HUES6 (cell line): ENCODE data around the gene ZBTB32.

Source experiments
- H3K27ac ChIP-seq: 2 replicates; pipeline ENCODE4 v1.7.0; 2013; ENCODE audit warnings: low read depth, mild to moderate bottlenecking, low read length, inconsistent platforms
- H3K27me3 ChIP-seq: 2 replicates; pipeline ENCODE4 v1.6.1; 2013; ENCODE audit warnings: low read length; ENCODE audit not compliant: control insufficient read depth, insufficient read depth
- H3K36me3 ChIP-seq: 2 replicates; pipeline ENCODE4 v1.6.1; 2013; ENCODE audit warnings: low read length; ENCODE audit not compliant: control insufficient read depth, insufficient read depth
- H3K4me1 ChIP-seq: 2 replicates; pipeline ENCODE4 v1.6.1; 2013; ENCODE audit warnings: low read length; ENCODE audit not compliant: control insufficient read depth, insufficient read depth
- H3K4me3 ChIP-seq: 2 replicates; pipeline ENCODE4 v1.5.1; 2013; ENCODE audit warnings: low read depth, low read length
- H3K9ac ChIP-seq: one replicate; pipeline ENCODE4 v1.6.1; 2013; ENCODE audit warnings: mild to moderate bottlenecking, low read length
- H3K9me3 ChIP-seq: 2 replicates; pipeline ENCODE4 v1.6.1; 2013; ENCODE audit warnings: low read depth, low read length; ENCODE audit not compliant: control insufficient read depth, insufficient read depth

The ZBTB32 gene

DNA sequence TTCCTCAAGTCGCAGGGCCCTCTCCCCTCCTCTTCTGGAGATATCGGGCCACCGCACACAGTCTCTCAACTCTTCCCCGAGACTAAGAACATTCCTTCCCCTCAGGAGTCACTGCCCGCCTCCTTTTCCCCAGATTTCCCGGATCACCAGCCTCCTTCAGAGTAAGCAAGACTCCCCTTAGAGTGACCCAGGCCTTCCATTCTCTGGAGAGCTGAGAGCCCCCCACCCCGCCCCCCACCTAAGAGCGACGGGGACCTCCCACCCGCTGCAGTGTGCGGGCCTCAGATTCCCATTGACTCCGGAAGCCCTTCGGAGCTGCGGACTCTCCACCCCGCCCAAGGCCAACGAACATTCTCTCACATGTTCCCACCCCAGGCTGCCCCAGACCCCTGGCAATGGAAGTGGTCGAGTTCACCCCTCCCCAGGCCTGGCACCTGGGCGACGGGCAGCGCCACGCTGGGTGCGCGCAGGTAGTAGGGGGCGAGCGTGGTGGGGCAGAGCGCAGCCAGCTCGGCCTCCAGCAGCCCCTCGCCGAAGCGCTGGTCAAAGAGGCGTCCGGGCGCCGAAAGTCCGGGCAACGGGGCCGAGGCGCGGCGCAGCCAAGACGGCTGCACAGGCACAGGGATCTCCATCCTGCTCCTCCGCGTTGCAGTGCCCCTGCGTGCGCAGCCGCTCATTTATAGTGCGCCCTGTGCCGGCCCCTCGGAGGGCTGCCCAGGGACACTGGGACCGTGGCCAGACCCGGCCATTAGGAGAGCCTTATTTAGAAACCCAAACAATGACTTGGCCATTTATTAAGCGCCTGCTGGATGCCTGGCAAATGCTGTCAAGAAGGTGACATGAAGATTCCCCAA is 52.2 kb downstream of the ZBTB32 start, which contains the start of gene HSPB6:
TSS of gene HSPB6 (minus strand) at position 653 of the 854 bp plus-strand sequence. CDS start at position 632, 21 bp downstream.
- H3K4me3 ChIP-seq = peak within 1 kb of the TSS; percentile 95
- H3K36me3 ChIP-seq = peaks cover 29% of the 10 kb centered on the region
- H3K4me1 ChIP-seq = peaks cover 11% of the 10 kb centered on the region
- peak within 1 kb of the TSS; percentile 67; the same call in 1 of the 2 replicates for H3K27ac ChIP-seq
- peak within 1 kb of the TSS; percentile 55 for H3K9ac ChIP-seq
- peaks cover 11% of the 10 kb centered on the region; the same call in 1 of the 2 replicates for H3K27me3 ChIP-seq
- H3K9me3 ChIP-seq = no peaks in the 10 kb centered on the region

- peak overlapping the region; percentile 67; the same call in 1 of the 2 replicates for H3K27ac ChIP-seq
- no peaks in the 10 kb centered on the region for H3K9me3 ChIP-seq
- peak overlapping the region; percentile 95 for H3K4me3 ChIP-seq
- peaks cover 11% of the 10 kb centered on the region; the same call in 1 of the 2 replicates for H3K27me3 ChIP-seq
- peak overlapping the region; percentile 55 for H3K9ac ChIP-seq
- H3K4me1 ChIP-seq = peaks cover 11% of the 10 kb centered on the region
- peaks cover 33% of the 10 kb centered on the region for H3K36me3 ChIP-seq
Observed at GRCh38 chr19:35757231-35757748, 52.9 kb downstream of the ZBTB32 start.

GRCh38 chr19:35757749-35758608 is 53.6 kb downstream of the ZBTB32 start, which contains the start of gene PROSER3:
Gene PROSER3, plus strand, starts transcription at chr19:35758176. Its CDS starts 40 bp downstream, at chr19:35758216.
- H3K9ac ChIP-seq = peak within 1 kb of the TSS; percentile 90
- peak within 1 kb of the TSS; percentile 88; the same call in 1 of the 2 replicates for H3K27ac ChIP-seq
- peaks cover 30% of the 10 kb centered on the region for H3K36me3 ChIP-seq
- H3K4me3 ChIP-seq = peak within 1 kb of the TSS; percentile 95
- peaks cover 11% of the 10 kb centered on the region; the same call in 1 of the 2 replicates for H3K27me3 ChIP-seq
- H3K9me3 ChIP-seq = no peaks in the 10 kb centered on the region
- H3K4me1 ChIP-seq = peaks cover 11% of the 10 kb centered on the region

DNA sequence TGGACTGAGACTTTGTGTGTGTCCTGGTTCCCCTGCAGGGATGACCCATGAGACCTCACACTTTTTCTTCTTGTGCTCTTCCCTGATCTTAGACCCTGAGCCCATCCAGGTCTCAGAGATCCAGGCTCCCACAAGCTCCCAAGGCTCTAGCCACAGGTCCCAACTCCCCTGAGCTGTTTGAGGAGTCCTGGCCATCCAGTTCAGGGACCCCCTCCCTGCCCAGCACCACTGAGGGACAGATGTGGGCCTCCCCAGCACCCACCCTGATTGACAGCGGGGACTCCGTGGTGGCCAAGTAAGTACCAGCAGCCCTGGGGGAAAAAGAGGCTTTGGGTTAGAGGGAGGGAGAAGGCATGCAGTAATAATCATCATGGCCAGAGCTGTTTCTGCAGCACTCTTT is 55.3 kb downstream of the ZBTB32 start:
- H3K27ac ChIP-seq = no peak overlapping the region
- peaks cover 11% of the 10 kb centered on the region for H3K4me1 ChIP-seq
- H3K27me3 ChIP-seq = peaks cover 11% of the 10 kb centered on the region; the same call in 1 of the 2 replicates
- no peaks in the 10 kb centered on the region for H3K9me3 ChIP-seq
- H3K36me3 ChIP-seq = peaks cover 32% of the 10 kb centered on the region
- H3K4me3 ChIP-seq = no peak overlapping the region
- H3K9ac ChIP-seq = no peak overlapping the region

- Histone ChIP-seq H3K27ac (no peak overlapping the region), H3K4me3 (no peak overlapping the region), H3K4me1 (peaks cover 9% of the 10 kb centered on the region), H3K9ac (no peak overlapping the region), H3K27me3 (peaks cover 4% of the 10 kb centered on the region; the same call in 1 of the 2 replicates), H3K9me3 (no peaks in the 10 kb centered on the region), H3K36me3 (peaks cover 42% of the 10 kb centered on the region)
Observed at GRCh38 chr19:35760711-35761349, 56.5 kb downstream of the ZBTB32 start.

GRCh38 chr19:35764432-35765315 is 60.3 kb downstream of the ZBTB32 start:
- peaks cover 50% of the 10 kb centered on the region for H3K36me3 ChIP-seq
- H3K27me3 ChIP-seq = no peaks in the 10 kb centered on the region
- H3K9ac ChIP-seq = no peak overlapping the region
- peaks cover 8% of the 10 kb centered on the region for H3K4me1 ChIP-seq
- no peaks in the 10 kb centered on the region for H3K9me3 ChIP-seq
- no peak overlapping the region for H3K4me3 ChIP-seq
- H3K27ac ChIP-seq = no peak overlapping the region
